Ureter (tissue), 1 donor: ENCODE measurements around the gene SUN1. TPM values are rescaled to one million over a fixed set of nuclear protein-coding genes. Genes with fewer than 3 reads are reported as not detected.

Source experiments
- DNase-seq: peaks from one replicate; pipeline ENCODE4 v3.0.0-alpha.2; 2020; ENCODE audit warnings: low spot score
- total RNA-seq: library from RNA; stranded (reverse); gene quantifications from one replicate; pipeline ENCODE4 v1.2.4, GENCODE V29; 2023
- donor health status: DM: yes; HTN: yes; CAD: no.

The SUN1 gene
- total RNA-seq, 1 donor from 2014 or later = 137 TPM

GRCh38 chr7:918441-919113, 86.3 kb downstream of the SUN1 start:
- DNase-seq = peak; percentile 37

- peak; percentile 34 for DNase-seq
Observed at GRCh38 chr7:919114-919442, 86.8 kb downstream of the SUN1 start.

GRCh38 chr7:919924-920341, 87.7 kb downstream of the SUN1 start:
- peak; percentile 39 for DNase-seq

- DNase-seq = peak; percentile 41
Observed at GRCh38 chr7:920351-921070, 88.2 kb downstream of the SUN1 start.

- DNase-seq = no peak
Observed at GRCh38 chr7:921071-921461, 88.8 kb downstream of the SUN1 start.

- DNase-seq = peak; percentile 44
Observed at GRCh38 chr7:921581-922333, 89.5 kb downstream of the SUN1 start.

- DNase-seq = peak; percentile 43
Observed at GRCh38 chr7:922334-923107, 90.2 kb downstream of the SUN1 start.

- peak; percentile 85 for DNase-seq
Observed at GRCh38 chr7:923108-924041, 91.1 kb downstream of the SUN1 start.

- peak; percentile 45 for DNase-seq
Observed at GRCh38 chr7:924042-924441, 91.8 kb downstream of the SUN1 start.

Other genes with a start within 250 kb of the SUN1 start
- gene DNAAF5, start 105.8 kb upstream of the SUN1 start, total RNA-seq = 35.1 TPM
- 20.5 TPM for gene PRKAR1B, start 105.2 kb upstream of the SUN1 start, total RNA-seq
- gene GET4, start 44.1 kb downstream of the SUN1 start, total RNA-seq = 43.4 TPM
- 20.6 TPM for gene ADAP1, start 122.2 kb downstream of the SUN1 start, total RNA-seq
- gene COX19, start 143.1 kb downstream of the SUN1 start, total RNA-seq = 14.6 TPM
- gene CYP2W1, start 150.7 kb downstream of the SUN1 start, total RNA-seq = 0.44 TPM
- 8.7 TPM for gene GPR146, start 212.1 kb downstream of the SUN1 start, total RNA-seq